PFSK-1 (cell line): ENCODE data around the gene TAAR1.

Experiments
- FOXP2 ChIP-seq: optimal IDR thresholded peaks from 2 replicates; pipeline ENCODE3; 2011; ENCODE audit warnings: borderline replicate concordance, control low read depth, inconsistent platforms; ENCODE audit not compliant: insufficient read depth; ENCODE audit errors: extremely low read length, extremely low read depth
- POLR2AphosphoS5 ChIP-seq: IDR thresholded peaks from 2 replicates; pipeline ENCODE4 v1.6.1; 2012; ENCODE audit warnings: low read depth, mild to moderate bottlenecking, control low read depth, low read length, moderate library complexity
- REST ChIP-seq, 2 experiments: IDR thresholded peaks; 2 replicates each; pipeline versions ENCODE4 v1.6.1 to v1.8.0; 2011 to 2012; ENCODE audit warnings: low read depth in 2 of 2, low read length in 2 of 2, control low read depth in 1 of 2, inconsistent platforms in 1 of 2, mild to moderate bottlenecking in 1 of 2, moderate library complexity in 1 of 2; ENCODE audit not compliant: insufficient read depth in 1 of 2
- SIN3A ChIP-seq: IDR thresholded peaks from 2 replicates; pipeline ENCODE4 v1.6.1; 2012; ENCODE audit warnings: mild to moderate bottlenecking, low read length, moderate library complexity, borderline replicate concordance; ENCODE audit not compliant: insufficient read depth
- TAF1 ChIP-seq: IDR thresholded peaks from 2 replicates; pipeline ENCODE4 v1.6.1; 2012; ENCODE audit warnings: low read length, control low read depth, borderline replicate concordance; ENCODE audit not compliant: insufficient read depth

TAAR1 gene

GRCh38 chr6:132673376-132674094 lies 14.6 kb upstream of the TAAR1 start:
- TF ChIP-seq TAF1 (no peak), FOXP2 (no peak), POLR2AphosphoS5 (no peak), REST (IDR thresholded peaks at IDR 0.05; ENCODE audit: insufficient read depth in 1 of 2, low read depth in 2 of 2, low read length in 2 of 2) (no peak), SIN3A (no peak)

- no peak for TF ChIP-seq FOXP2
- TF ChIP-seq POLR2AphosphoS5: no peak
- no peak for TF ChIP-seq SIN3A
These were observed 12.3 kb upstream of the TAAR1 start for GRCh38 chr6:132671295-132671694.

GRCh38 chr6:132669690-132670291 lies 10.8 kb upstream of the TAAR1 start:
- no peak for TF ChIP-seq POLR2AphosphoS5
- TF ChIP-seq TAF1: no peak
- TF ChIP-seq FOXP2: no peak
- TF ChIP-seq SIN3A: no peak

GRCh38 chr6:132666118-132666517 lies 7.1 kb upstream of the TAAR1 start:
- TF ChIP-seq SIN3A (no peak), POLR2AphosphoS5 (no peak), TAF1 (no peak), REST (IDR thresholded peaks at IDR 0.05; ENCODE audit: insufficient read depth in 1 of 2, low read depth in 2 of 2, low read length in 2 of 2) (no peak), FOXP2 (no peak)

GRCh38 chr6:132664309-132665034 lies 5.5 kb upstream of the TAAR1 start:
- TF ChIP-seq REST (IDR thresholded peaks at IDR 0.05; ENCODE audit: insufficient read depth in 1 of 2, low read depth in 2 of 2, low read length in 2 of 2) (no peak), POLR2AphosphoS5 (no peak), TAF1 (no peak), FOXP2 (no peak), SIN3A (no peak)

GRCh38 chr6:132663661-132664060 lies 4.7 kb upstream of the TAAR1 start:
- no peak for TF ChIP-seq FOXP2
- no peak for TF ChIP-seq POLR2AphosphoS5
- TF ChIP-seq SIN3A: no peak
- no peak for TF ChIP-seq REST (IDR thresholded peaks at IDR 0.05; ENCODE audit: insufficient read depth in 1 of 2, low read depth in 2 of 2, low read length in 2 of 2)
- no peak for TF ChIP-seq TAF1
